HepG2 (cell line): ENCODE measurements around the gene LRRC10. TPM values are rescaled to one million over a fixed set of nuclear protein-coding genes. Genes with fewer than 3 reads are reported as not detected.
A peak's percentile ranks its signal among the peaks of the same experiment; 100 is the strongest.

Experiments
- ATAC-seq: fragments of 200-7000 bp; cut with Tn5 transposase; 3 replicates; pipeline ENCODE4 v1.9.1; 2020; ENCODE audit warnings: mild to moderate bottlenecking, moderate library complexity
- BruUV-seq: library from RNA; stranded (reverse); fragments of 400-500 nt; replicated peaks from 2 replicates; lab custom pipeline; 2021; lab: Mats Ljungman, UMichigan
- CTCF ChIA-PET: fragments of 300-600 bp; formaldehyde crosslinking; extraction: SDS; loops from one replicate; lab custom pipeline; 2021; ENCODE audit warnings: low total read pairs, inconsistent platforms, low intra/inter-chr PET ratio; lab: Yijun Ruan, JAX
- POLR2A ChIA-PET: fragments of 350-600 bp; sonication (Branson Sonifier 250); formaldehyde crosslinking; loops from one replicate; lab custom pipeline; 2020; ENCODE audit warnings: antibody characterized with exemption, inconsistent platforms; lab: Yijun Ruan, JAX
- DNase-seq: peaks from one replicate; pipeline ENCODE4 v3.0.0-alpha.2; 2015; ENCODE audit warnings: low spot score
- FAIRE-seq: peaks from 3 replicates; lab custom pipeline; 2011; peaks lifted over from hg19 to GRCh38; lab: Jason Lieb, UNC
- H2AFZ ChIP-seq: one replicate; pipeline ENCODE4 v1.6.1; 2011; ENCODE audit warnings: low read length, inconsistent platforms
- H3K27ac ChIP-seq: fragments of 300-600 bp; 3 replicates; pipeline ENCODE4 v1.8.0; 2011; ENCODE audit warnings: mixed run types, mild to moderate bottlenecking, mixed read lengths, low read length, inconsistent platforms; ENCODE audit not compliant: insufficient read depth; ENCODE audit errors: extremely low read length
- H3K27me3 ChIP-seq, 2 experiments: fragments of 200-600 bp in 1 of 2; 2 replicates in 1 of 2; 3 replicates in 1 of 2; pipeline versions ENCODE4 v1.6.0 to v1.8.0; 2011; ENCODE audit warnings: low read length in 2 of 2, mild to moderate bottlenecking in 2 of 2, moderate library complexity in 2 of 2, inconsistent platforms in 1 of 2; ENCODE audit not compliant: insufficient read depth in 2 of 2, control insufficient read depth in 1 of 2
- H3K36me3 ChIP-seq, 2 experiments: fragments of 200-600 bp in 1 of 2; replicated peaks in 1 of 2; 2 replicates in 1 of 2; 3 replicates in 1 of 2; pipeline versions ENCODE4 v1.5.1 to v1.8.0; 2011; ENCODE audit warnings: low read length in 2 of 2, inconsistent platforms in 1 of 2; ENCODE audit not compliant: insufficient read depth in 2 of 2, control insufficient read depth in 1 of 2
- H3K4me1 ChIP-seq: 2 replicates; pipeline ENCODE4 v1.5.1; 2012; ENCODE audit warnings: low read length, inconsistent platforms; ENCODE audit not compliant: insufficient read depth
- H3K4me2 ChIP-seq: 2 replicates; pipeline ENCODE4 v1.6.0; 2011; ENCODE audit warnings: low read depth, low read length, inconsistent platforms
- H3K4me3 ChIP-seq, 3 experiments: fragments of 200-600 bp in 1 of 3; sonication (generic), shearing (Covaris generic) in 1 of 3; replicated peaks in 1 of 3; 2 replicates each; pipeline ENCODE4 v1.5.1; 2011 to 2016; ENCODE audit warnings: low read length in 3 of 3, inconsistent platforms in 2 of 3, low read depth in 2 of 3, mild to moderate bottlenecking in 2 of 3, control low read depth in 1 of 3, mixed read lengths in 1 of 3; ENCODE audit not compliant: insufficient read depth in 1 of 3
- H3K79me2 ChIP-seq: one replicate; pipeline ENCODE4 v1.6.1; 2011; ENCODE audit warnings: low read length, inconsistent platforms; ENCODE audit not compliant: insufficient read depth
- H3K9ac ChIP-seq: 2 replicates; pipeline ENCODE4 v1.6.0; 2011; ENCODE audit warnings: mild to moderate bottlenecking, low read depth, low read length, inconsistent platforms; ENCODE audit not compliant: insufficient read depth
- H3K9me3 ChIP-seq: 2 replicates; pipeline ENCODE4 v1.5.1; 2012; ENCODE audit warnings: mild to moderate bottlenecking, low read length
- H4K20me1 ChIP-seq: 2 replicates; pipeline ENCODE4 v1.6.0; 2011; ENCODE audit warnings: inconsistent platforms, mild to moderate bottlenecking, low read length, moderate library complexity; ENCODE audit not compliant: insufficient read depth
- ARNTL ChIP-seq: sonication (generic); formaldehyde crosslinking; IDR thresholded peaks from 2 replicates; pipeline ENCODE4 v1.4.0; 2020; ENCODE audit warnings: mild to moderate bottlenecking, missing genetic modification reagents
- CAMTA2 ChIP-seq: sonication (generic); formaldehyde crosslinking; IDR thresholded peaks from 2 replicates; pipeline ENCODE4 v1.4.0; 2020; ENCODE audit warnings: mild to moderate bottlenecking, missing genetic modification reagents, borderline replicate concordance
- CTCF ChIP-seq: sonication (generic); formaldehyde crosslinking; IDR thresholded peaks from 2 replicates; pipeline ENCODE4 v1.5.0; 2020; ENCODE audit warnings: mild to moderate bottlenecking, missing genetic modification reagents, moderate library complexity
- LCORL ChIP-seq, 2 experiments: fragments of 450-650 bp in 1 of 2; sonication (generic) in 1 of 2; formaldehyde crosslinking in 1 of 2; IDR thresholded peaks; 2 replicates each; pipeline versions ENCODE4 v1.5.0 to v1.6.1; 2017 to 2020; ENCODE audit warnings: antibody characterized with exemption in 1 of 2, missing genetic modification reagents in 1 of 2
- RBM22 ChIP-seq: fragments of 200-400 bp; formaldehyde crosslinking; optimal IDR thresholded peaks from 2 replicates; pipeline ENCODE3; 2017; ENCODE audit warnings: mild to moderate bottlenecking, low read length, moderate library complexity
- SMC3 ChIP-seq: IDR thresholded peaks from 2 replicates; pipeline ENCODE4 v1.6.1; 2011; ENCODE audit warnings: low read length, improper control_type of control experiment
- STAG1 ChIP-seq: sonication (generic); formaldehyde crosslinking; IDR thresholded peaks from 2 replicates; pipeline ENCODE4 v1.4.0; 2020; ENCODE audit warnings: missing genetic modification reagents
- ZNF24 ChIP-seq: fragments of 450-650 bp; IDR thresholded peaks from 2 replicates; pipeline ENCODE4 v1.6.1; 2017; ENCODE audit warnings: antibody characterized with exemption, mild to moderate bottlenecking
- ZNF550 ChIP-seq: sonication (generic); formaldehyde crosslinking; IDR thresholded peaks from 2 replicates; pipeline ENCODE4 v1.4.0; 2020; ENCODE audit warnings: mild to moderate bottlenecking, missing genetic modification reagents, borderline replicate concordance
- ZNF747 ChIP-seq: sonication (generic); formaldehyde crosslinking; IDR thresholded peaks from 2 replicates; pipeline ENCODE4 v1.8.1; 2023; ENCODE audit warnings: missing genetic modification reagents, mild to moderate bottlenecking, borderline replicate concordance
- WGBS: methylation state at CpG from one replicate; pipeline ENCODE4 v1.1.6; 2017; ENCODE audit warnings: low lambda C conversion rate; 5-methylcytosine and 5-hydroxymethylcytosine counted together
- in situ Hi-C: cut with HindIII; loops from 2 replicates; pipeline ENCODE4 v1.10.0; 2017; ENCODE audit warnings: low pct_unique_long_range_greater_than_20kb; ENCODE audit not compliant: extremely low pct_ligation_motif_present
- intact Hi-C: fragments of 100-400 bp; cut with micrococcal nuclease; formaldehyde crosslinking; loops from one replicate; pipeline ENCODE4 v1.10.0; 2022; ENCODE audit not compliant: unreplicated experiment
- polyA plus RNA-seq, 8 experiments: library from polyadenylated mRNA; depleted of rRNA in 3 of 8; stranded (reverse) in 7 of 8; unstranded in 1 of 8; fragments of >200 nt; fragmentation: Illumina TruSeq in 4 of 8; extraction: Trizol in 4 of 8; gene quantifications; 2 replicates each; pipeline versions ENCODE4 v1.2.1 to v1.2.3, GENCODE V29; 2011 to 2016; ENCODE audit warnings: low read depth in 4 of 8, missing spikeins in 1 of 8, mixed read lengths in 1 of 8; ENCODE audit not compliant: insufficient read depth in 1 of 8
- total RNA-seq, 5 experiments: library from RNA; depleted of rRNA; stranded (reverse); fragments of >200 nt; fragmentation: Illumina TruSeq; extraction: Trizol; gene quantifications; 2 replicates each; pipeline ENCODE4 v1.2.3, GENCODE V29; 2016; ENCODE audit warnings: low read depth in 1 of 5

The LRRC10 gene
- total and polyA plus RNA-seq, 2 of the 13 experiments (the other 11 are each of a cell fraction or from before 2014, with no cell fraction given): not detected

- H3K36me3 ChIP-seq: peaks cover 2 to 13% of the 10 kb centered on the region in 2 experiments
- ChIA-PET POLR2A (no interaction called here), CTCF (no interaction called here)
- H3K4me3 ChIP-seq: no peak overlapping the region
- no peak overlapping the region for H3K4me2 ChIP-seq
- ATAC-seq: peak; percentile 58
- in situ Hi-C loops (no loop called here), intact Hi-C loops (no loop called here)
- H3K9me3 ChIP-seq: no peaks in the 10 kb centered on the region
- H3K27ac ChIP-seq: no peak overlapping the region
- H3K27me3 ChIP-seq: no peaks in the 10 kb centered on the region; a peak in 1 of 5 replicates
- H3K4me1 ChIP-seq: peaks cover 15% of the 10 kb centered on the region
- H3K79me2 ChIP-seq: peaks cover 23% of the 10 kb centered on the region
- no peak overlapping the region for H2AFZ ChIP-seq
- TF ChIP-seq ARNTL (CRISPR knock-in tag): no peak
- peak; percentile 15; the same call in 1 of the 2 replicates for TF ChIP-seq SMC3
- TF ChIP-seq CTCF: peak; percentile 32
- TF ChIP-seq ZNF747 (CRISPR knock-in tag): no peak
- peak; percentile 38 for TF ChIP-seq STAG1 (CRISPR knock-in tag)
- no peak for TF ChIP-seq CAMTA2 (CRISPR knock-in tag)
- no peak for TF ChIP-seq ZNF24
- TF ChIP-seq ZNF550 (CRISPR knock-in tag): no peak
- H3K9ac ChIP-seq: no peak overlapping the region
- H4K20me1 ChIP-seq: peaks cover 17% of the 10 kb centered on the region
- FAIRE-seq: no peak
- BruUV-seq: no TSS peak
- peak; percentile 24 for DNase-seq
Measured at GRCh38 chr12:69583203-69583602, 27.5 kb downstream of the LRRC10 start.

GRCh38 chr12:69580074-69580473, 30.6 kb downstream of the LRRC10 start:
- Histone ChIP-seq H3K4me1 (no peaks in the 10 kb centered on the region), H3K79me2 (no peaks in the 10 kb centered on the region), H3K4me2 (no peak overlapping the region), H4K20me1 (no peaks in the 10 kb centered on the region), H3K9me3 (no peaks in the 10 kb centered on the region), H3K27ac (no peak overlapping the region), H2AFZ (no peak overlapping the region), H3K9ac (no peak overlapping the region), H3K36me3 (peaks cover 0 to 4% of the 10 kb centered on the region in 2 experiments; a peak in 2 of 5 replicates), H3K27me3 (no peaks in the 10 kb centered on the region), H3K4me3 (no peak overlapping the region)
- WGBS: 98% methylated on average over 1 of the region's 1 CpG
- intact Hi-C loops (no loop called here), in situ Hi-C loops (no loop called here)
- DNase-seq (no peak), ATAC-seq (no peak), FAIRE-seq (no peak)
- no TSS peak for BruUV-seq
- POLR2A ChIA-PET: no interaction called here
- no peak for TF ChIP-seq LCORL (IDR thresholded peaks at IDR 0.05)
- no peak for TF ChIP-seq LCORL (CRISPR knock-in tag; IDR thresholded peaks at IDR 0.05)
- peak; percentile 31 for TF ChIP-seq RBM22
- CTCF ChIA-PET: no interaction called here
